OCI-LY1 (cell line): ENCODE measurements around the gene FADS2.

Source experiments
- H2AFZ ChIP-seq: fragments of 200-600 bp; sonication (generic), shearing (Covaris generic); 2 replicates; pipeline ENCODE4 v1.6.0; 2014; ENCODE audit warnings: antibody characterized with exemption, mild to moderate bottlenecking, low read length
- H3F3A ChIP-seq: fragments of 200-600 bp; sonication (generic), shearing (Covaris generic); 2 replicates; pipeline ENCODE4 v1.6.0; 2014; ENCODE audit warnings: mild to moderate bottlenecking, antibody characterized with exemption, low read length, moderate library complexity; ENCODE audit not compliant: insufficient read depth
- H3K27ac ChIP-seq: fragments of 200-600 bp; sonication (generic); 2 replicates; pipeline ENCODE4 v1.5.1; 2014; ENCODE audit warnings: low read length, mixed run types, mild to moderate bottlenecking, low read depth; ENCODE audit not compliant: poor library complexity, severe bottlenecking
- H3K27me3 ChIP-seq: fragments of 200-600 bp; sonication (generic); 2 replicates; pipeline ENCODE4 v1.6.0; 2014; ENCODE audit warnings: antibody characterized with exemption, mild to moderate bottlenecking, low read length, moderate library complexity; ENCODE audit not compliant: insufficient read depth
- H3K36me3 ChIP-seq: fragments of 200-600 bp; sonication (generic); 2 replicates; pipeline ENCODE4 v1.6.1; 2014; ENCODE audit warnings: mild to moderate bottlenecking, antibody characterized with exemption, low read length, moderate library complexity, mixed read lengths; ENCODE audit not compliant: insufficient read depth
- H3K4me1 ChIP-seq: fragments of 200-600 bp; sonication (generic); 2 replicates; pipeline ENCODE4 v1.5.1; 2014; ENCODE audit warnings: mild to moderate bottlenecking, low read length, moderate library complexity; ENCODE audit not compliant: insufficient read depth, severe bottlenecking
- H3K4me2 ChIP-seq: fragments of 200-600 bp; sonication (generic), shearing (Covaris generic); 2 replicates; pipeline ENCODE4 v1.6.1; 2014; ENCODE audit warnings: low read length
- H3K4me3 ChIP-seq: fragments of 200-600 bp; sonication (generic); 2 replicates; pipeline ENCODE4 v1.5.1; 2014; ENCODE audit warnings: low read length, low read depth, mild to moderate bottlenecking, mixed read lengths; ENCODE audit not compliant: poor library complexity, severe bottlenecking
- H3K79me2 ChIP-seq: fragments of 200-600 bp; shearing (Covaris generic); 2 replicates; pipeline ENCODE4 v1.6.1; 2016; ENCODE audit warnings: mixed run types, low read length, mixed read lengths; ENCODE audit not compliant: insufficient read depth
- H3K9ac ChIP-seq: fragments of 200-600 bp; sonication (generic), shearing (Covaris generic); 2 replicates; pipeline ENCODE4 v1.6.1; 2014; ENCODE audit warnings: mild to moderate bottlenecking, low read length, mixed read lengths
- H3K9me2 ChIP-seq: fragments of 200-600 bp; sonication (generic), shearing (Covaris generic); 2 replicates; pipeline ENCODE4 v1.6.1; 2014; ENCODE audit warnings: low read depth, mild to moderate bottlenecking, low read length, mixed read lengths
- H3K9me3 ChIP-seq: fragments of 200-600 bp; shearing (Covaris generic); 2 replicates; pipeline ENCODE4 v1.6.1; 2014; ENCODE audit warnings: low read length, mixed read lengths
- H4K20me1 ChIP-seq: fragments of 200-600 bp; sonication (generic), shearing (Covaris generic); 2 replicates; pipeline ENCODE4 v1.6.0; 2016; ENCODE audit warnings: mild to moderate bottlenecking, low read length; ENCODE audit not compliant: insufficient read depth
- EZH2 ChIP-seq: fragments of 200-600 bp; sonication (generic), shearing (Covaris generic); IDR thresholded peaks from 2 replicates; pipeline ENCODE4 v1.8.0; 2017; ENCODE audit warnings: borderline replicate concordance, mixed run types, mild to moderate bottlenecking, antibody characterized with exemption, low read length, moderate library complexity, mixed read lengths
- TF ChIP-seq, protein P1 (sequence below): fragments of 200-600 bp; sonication (generic), shearing (Covaris generic); IDR thresholded peaks from 2 replicates; pipeline ENCODE4 v1.5.1; 2017; ENCODE audit warnings: mild to moderate bottlenecking, antibody characterized with exemption, low read length, moderate library complexity, mixed read lengths

The FADS2 gene

DNA sequence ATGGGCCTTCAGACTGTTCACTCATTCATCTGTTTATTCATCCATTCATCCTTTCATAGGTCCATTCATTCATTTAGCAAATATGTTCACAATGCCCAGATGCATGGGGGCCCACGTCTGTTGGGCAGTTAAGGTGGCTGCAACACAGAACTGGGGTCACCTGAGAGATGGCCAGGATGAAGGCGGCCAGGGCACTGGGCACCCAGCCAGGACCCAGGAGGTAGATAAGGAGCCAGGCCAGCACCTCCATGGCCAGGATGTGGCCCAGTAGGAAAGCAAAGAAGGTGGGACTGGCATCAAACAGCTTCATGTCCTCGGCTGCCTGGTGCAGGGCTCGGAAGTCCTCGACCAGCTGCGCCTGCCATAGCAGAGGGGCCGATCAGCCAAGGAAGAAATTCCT is 51.1 kb downstream of the FADS2 start:
- H3K4me2 ChIP-seq, result peak overlapping the region; percentile 81
- TF ChIP-seq, protein P1, sequence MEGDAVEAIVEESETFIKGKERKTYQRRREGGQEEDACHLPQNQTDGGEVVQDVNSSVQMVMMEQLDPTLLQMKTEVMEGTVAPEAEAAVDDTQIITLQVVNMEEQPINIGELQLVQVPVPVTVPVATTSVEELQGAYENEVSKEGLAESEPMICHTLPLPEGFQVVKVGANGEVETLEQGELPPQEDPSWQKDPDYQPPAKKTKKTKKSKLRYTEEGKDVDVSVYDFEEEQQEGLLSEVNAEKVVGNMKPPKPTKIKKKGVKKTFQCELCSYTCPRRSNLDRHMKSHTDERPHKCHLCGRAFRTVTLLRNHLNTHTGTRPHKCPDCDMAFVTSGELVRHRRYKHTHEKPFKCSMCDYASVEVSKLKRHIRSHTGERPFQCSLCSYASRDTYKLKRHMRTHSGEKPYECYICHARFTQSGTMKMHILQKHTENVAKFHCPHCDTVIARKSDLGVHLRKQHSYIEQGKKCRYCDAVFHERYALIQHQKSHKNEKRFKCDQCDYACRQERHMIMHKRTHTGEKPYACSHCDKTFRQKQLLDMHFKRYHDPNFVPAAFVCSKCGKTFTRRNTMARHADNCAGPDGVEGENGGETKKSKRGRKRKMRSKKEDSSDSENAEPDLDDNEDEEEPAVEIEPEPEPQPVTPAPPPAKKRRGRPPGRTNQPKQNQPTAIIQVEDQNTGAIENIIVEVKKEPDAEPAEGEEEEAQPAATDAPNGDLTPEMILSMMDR, result no peak
- TF ChIP-seq EZH2, result no peak
- H3K4me1 ChIP-seq, result peaks cover 64% of the 10 kb centered on the region
- H3K9me3 ChIP-seq, result no peaks in the 10 kb centered on the region
- H3F3A ChIP-seq, result no peaks in the 10 kb centered on the region
- H2AFZ ChIP-seq, result no peak overlapping the region
- H3K9ac ChIP-seq, result peak overlapping the region; percentile 84
- peaks cover 4% of the 10 kb centered on the region; the same call in 1 of the 2 replicates for H3K36me3 ChIP-seq
- peak overlapping the region; percentile 90 for H3K27ac ChIP-seq
- H3K4me3 ChIP-seq, result peak overlapping the region; percentile 73
- no peaks in the 10 kb centered on the region for H3K27me3 ChIP-seq
- H3K9me2 ChIP-seq, result no peaks in the 10 kb centered on the region
- H4K20me1 ChIP-seq, result no peaks in the 10 kb centered on the region
- H3K79me2 ChIP-seq, result no peaks in the 10 kb centered on the region

DNA sequence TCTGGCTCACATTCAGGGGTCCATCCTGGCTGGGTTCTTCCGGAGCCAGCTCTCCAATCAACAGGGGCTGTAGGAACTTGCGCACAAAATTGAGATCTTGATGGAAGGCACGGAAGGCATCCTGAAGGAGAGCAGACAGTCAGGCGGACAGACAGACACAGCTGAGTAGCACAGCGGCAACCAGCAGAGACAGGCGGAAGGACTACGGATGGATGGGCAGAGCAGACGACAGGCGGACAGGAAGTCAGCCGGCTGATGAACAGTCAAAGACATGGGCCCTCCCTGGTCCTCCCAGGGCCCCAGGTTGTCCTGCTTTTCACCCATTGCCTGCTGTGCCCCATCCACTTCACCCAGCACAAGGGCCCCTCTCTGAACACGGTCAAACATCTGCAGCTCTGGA is 51.9 kb downstream of the FADS2 start:
- no peaks in the 10 kb centered on the region for H3K27me3 ChIP-seq
- no peaks in the 10 kb centered on the region for H3F3A ChIP-seq
- H3K9me2 ChIP-seq, result no peaks in the 10 kb centered on the region
- TF ChIP-seq, protein P1, result no peak
- no peak for TF ChIP-seq EZH2
- peaks cover 64% of the 10 kb centered on the region for H3K4me1 ChIP-seq
- no peaks in the 10 kb centered on the region for H3K9me3 ChIP-seq
- no peaks in the 10 kb centered on the region for H4K20me1 ChIP-seq
- peak overlapping the region; percentile 73 for H3K4me3 ChIP-seq
- peak overlapping the region; percentile 73; the same call in 1 of the 2 replicates for H2AFZ ChIP-seq
- no peaks in the 10 kb centered on the region for H3K79me2 ChIP-seq
- H3K9ac ChIP-seq, result peak overlapping the region; percentile 84
- H3K4me2 ChIP-seq, result peak overlapping the region; percentile 81
- H3K36me3 ChIP-seq, result peaks cover 4% of the 10 kb centered on the region; the same call in 1 of the 2 replicates
- H3K27ac ChIP-seq, result peak overlapping the region; percentile 90

DNA sequence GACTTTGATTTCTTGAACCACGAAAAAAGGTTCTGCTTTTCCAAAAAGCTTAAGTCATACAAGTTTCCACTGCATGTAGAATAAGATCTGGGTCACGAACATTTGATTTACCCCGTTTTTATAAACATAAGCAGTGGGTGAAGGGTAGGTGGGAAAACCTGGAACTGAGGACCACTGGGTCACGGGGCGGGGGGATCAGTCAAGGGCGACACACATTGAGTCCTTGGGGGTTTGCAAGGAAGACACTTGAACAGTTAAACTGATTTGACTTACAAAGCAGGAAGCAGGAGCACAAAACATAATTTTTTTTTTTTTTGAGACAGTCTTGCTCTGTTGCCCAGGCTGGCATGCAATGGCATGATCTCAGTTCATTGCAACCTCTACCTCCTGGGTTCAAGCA is 52.4 kb downstream of the FADS2 start:
- H3K9me3 ChIP-seq, result no peaks in the 10 kb centered on the region
- peak overlapping the region; percentile 73 for H3K4me3 ChIP-seq
- H3K27ac ChIP-seq, result peak overlapping the region; percentile 90
- H3K36me3 ChIP-seq, result peaks cover 3% of the 10 kb centered on the region; the same call in 1 of the 2 replicates
- H3K4me2 ChIP-seq, result peak overlapping the region; percentile 81
- peaks cover 63% of the 10 kb centered on the region for H3K4me1 ChIP-seq
- H3K9me2 ChIP-seq, result no peaks in the 10 kb centered on the region
- H2AFZ ChIP-seq, result peak overlapping the region; percentile 73; the same call in 1 of the 2 replicates
- no peaks in the 10 kb centered on the region for H4K20me1 ChIP-seq
- H3K79me2 ChIP-seq, result no peaks in the 10 kb centered on the region
- no peaks in the 10 kb centered on the region for H3F3A ChIP-seq
- TF ChIP-seq, protein P1, result no peak
- TF ChIP-seq EZH2, result no peak
- H3K27me3 ChIP-seq, result no peaks in the 10 kb centered on the region
- peak overlapping the region; percentile 84 for H3K9ac ChIP-seq
